ENCODE data around the gene ABCB11.

DNA sequence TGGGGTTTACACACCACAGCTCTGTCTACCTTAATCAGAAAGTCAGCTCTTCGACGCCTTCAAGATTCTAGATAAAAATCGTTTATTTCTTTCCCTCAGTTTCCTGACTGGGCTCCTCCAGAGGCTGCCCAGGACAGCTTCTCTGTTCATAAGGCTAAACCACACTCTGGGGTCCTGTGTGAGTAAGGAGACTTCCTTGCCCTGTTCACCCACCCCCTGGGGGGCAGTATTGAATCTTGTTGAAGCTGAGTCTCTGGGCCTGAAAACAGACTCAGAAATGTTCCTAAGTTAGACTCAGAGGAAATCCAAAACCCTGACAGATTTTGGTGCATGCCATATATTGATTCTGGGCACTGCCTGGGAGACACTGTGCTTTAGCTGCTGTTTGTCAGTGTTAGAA is 87.1 kb downstream of the ABCB11 start:
- TF ChIP-seq, protein P1, sequence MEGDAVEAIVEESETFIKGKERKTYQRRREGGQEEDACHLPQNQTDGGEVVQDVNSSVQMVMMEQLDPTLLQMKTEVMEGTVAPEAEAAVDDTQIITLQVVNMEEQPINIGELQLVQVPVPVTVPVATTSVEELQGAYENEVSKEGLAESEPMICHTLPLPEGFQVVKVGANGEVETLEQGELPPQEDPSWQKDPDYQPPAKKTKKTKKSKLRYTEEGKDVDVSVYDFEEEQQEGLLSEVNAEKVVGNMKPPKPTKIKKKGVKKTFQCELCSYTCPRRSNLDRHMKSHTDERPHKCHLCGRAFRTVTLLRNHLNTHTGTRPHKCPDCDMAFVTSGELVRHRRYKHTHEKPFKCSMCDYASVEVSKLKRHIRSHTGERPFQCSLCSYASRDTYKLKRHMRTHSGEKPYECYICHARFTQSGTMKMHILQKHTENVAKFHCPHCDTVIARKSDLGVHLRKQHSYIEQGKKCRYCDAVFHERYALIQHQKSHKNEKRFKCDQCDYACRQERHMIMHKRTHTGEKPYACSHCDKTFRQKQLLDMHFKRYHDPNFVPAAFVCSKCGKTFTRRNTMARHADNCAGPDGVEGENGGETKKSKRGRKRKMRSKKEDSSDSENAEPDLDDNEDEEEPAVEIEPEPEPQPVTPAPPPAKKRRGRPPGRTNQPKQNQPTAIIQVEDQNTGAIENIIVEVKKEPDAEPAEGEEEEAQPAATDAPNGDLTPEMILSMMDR (IDR thresholded peaks at IDR 0.05): no peak
- no peak for TF ChIP-seq POLR2A (IDR thresholded peaks at IDR 0.05)
